Measurements from ENCODE around the gene DHRSX.

GRCh38 chrX:2230457-2230856, 270.3 kb downstream of the DHRSX start:
- no peak for TF ChIP-seq CTCF (IDR thresholded peaks at IDR 0.05; ENCODE audit: insufficient read depth, low read length, poor library complexity, severe bottlenecking)
- TF ChIP-seq EZH2phosphoT487 (conservative IDR thresholded peaks at IDR 0.05; ENCODE audit: low read length), result no peak

Data from SU-DHL-6 (cell line).